ENCODE measurements around the gene PPP1R13B.

The PPP1R13B gene

DNA sequence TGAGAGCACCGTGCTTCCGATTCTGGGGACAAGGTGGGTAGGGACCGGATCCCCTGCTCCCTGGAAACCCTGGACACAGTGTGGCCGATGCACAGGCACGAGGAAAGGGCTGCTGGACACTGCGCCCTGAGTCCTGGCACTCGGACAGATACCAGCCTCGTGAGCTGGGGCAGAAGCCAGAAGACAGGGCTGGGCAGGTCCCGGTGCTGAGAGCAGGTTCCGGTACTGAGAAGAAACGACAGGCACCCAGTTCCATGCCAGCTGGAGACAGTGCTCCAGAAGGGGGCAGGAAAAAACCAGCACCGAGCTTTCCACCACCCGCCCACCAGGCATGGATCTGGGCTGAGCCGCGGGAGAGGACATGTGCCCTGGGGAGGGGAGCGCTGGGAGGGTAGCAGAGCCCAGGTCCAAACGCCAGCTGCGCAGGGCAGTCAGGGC lies 138.6 kb downstream of the PPP1R13B start:
- no peak for DNase-seq

DNA sequence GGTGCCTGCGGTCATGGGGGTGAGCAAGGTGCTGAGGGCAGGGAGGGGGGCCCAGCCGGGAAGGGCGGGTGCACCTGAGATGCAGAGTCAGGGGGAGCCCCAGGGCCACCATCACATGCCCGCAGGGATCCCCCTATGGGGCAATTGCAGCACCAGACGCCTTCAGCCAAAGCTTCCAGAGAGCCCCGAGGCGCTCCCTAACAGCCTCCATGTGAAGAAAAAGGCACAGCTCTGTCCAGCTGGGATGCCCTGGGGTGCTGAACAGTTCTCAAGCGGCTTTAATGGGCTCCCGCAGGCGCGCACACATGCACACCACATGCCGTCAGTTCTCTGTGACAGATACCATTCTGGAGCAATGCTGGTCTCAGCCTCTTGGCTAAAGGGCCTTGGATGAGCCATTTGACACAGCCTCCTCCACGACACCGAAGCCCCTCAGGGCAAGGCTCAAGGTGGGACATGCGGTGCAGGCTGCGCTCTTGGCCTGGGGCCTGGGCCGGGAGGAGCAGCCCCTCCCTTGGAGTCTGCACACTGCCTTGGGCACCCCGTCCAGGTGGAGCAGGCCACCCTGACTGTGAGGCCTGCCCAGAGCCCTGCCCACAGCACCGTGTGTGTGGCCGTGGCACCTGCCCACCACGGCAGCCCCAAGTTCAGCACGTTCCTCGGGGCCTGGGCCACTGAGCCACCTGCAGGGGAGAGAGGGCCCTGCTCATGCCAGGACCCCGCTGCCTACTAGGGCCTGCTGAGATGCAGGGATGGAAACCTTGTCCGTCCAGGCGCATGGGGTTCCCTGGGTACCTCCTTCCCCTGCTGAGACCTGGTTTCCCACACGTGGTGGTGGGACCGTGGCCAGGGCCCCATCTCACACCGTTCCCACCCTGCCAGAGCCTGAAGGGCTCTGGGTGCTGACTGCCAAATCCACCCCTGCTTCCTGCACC lies 139.8 kb downstream of the PPP1R13B start:
- DNase-seq, result no peak

DNA sequence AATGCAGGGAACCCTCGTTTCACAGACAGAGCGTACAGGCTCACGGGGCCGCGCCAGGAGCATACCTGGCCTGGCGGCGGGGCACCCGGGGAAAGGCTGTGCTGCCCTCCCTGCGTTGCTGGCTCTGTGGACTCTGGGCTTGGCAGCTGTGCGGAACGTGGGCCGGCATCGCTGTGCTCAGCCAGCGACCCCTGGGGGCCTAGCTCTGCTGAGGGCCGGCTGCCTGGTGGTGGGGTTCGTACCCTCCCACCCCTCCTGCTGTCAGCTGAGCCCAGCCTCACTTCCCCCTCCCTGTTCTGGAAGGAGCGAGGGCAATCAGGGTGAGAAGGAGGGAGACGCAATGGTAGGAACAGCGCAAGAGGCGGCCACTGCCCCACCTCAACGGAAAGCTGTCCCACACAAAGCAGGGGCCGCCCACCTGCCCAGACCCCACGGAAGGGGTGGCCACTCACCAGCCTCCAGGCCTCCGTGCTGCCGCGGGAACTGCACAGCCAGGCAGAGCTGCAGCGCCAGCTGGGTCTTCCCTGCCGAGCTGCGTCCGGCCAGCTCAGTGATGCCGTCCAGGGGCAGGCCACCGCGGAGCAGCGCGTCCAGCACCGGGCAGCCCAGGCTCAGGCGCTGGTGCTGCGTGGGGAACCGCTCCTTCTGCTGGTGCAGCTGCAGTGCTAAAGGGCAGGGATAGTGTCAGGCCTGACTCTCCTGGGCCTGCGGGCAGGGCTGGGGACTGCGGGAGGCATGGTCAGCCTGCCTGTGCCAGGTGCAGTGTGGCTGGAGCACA lies 140.6 kb downstream of the PPP1R13B start:
- DNase-seq, result no peak

DNA sequence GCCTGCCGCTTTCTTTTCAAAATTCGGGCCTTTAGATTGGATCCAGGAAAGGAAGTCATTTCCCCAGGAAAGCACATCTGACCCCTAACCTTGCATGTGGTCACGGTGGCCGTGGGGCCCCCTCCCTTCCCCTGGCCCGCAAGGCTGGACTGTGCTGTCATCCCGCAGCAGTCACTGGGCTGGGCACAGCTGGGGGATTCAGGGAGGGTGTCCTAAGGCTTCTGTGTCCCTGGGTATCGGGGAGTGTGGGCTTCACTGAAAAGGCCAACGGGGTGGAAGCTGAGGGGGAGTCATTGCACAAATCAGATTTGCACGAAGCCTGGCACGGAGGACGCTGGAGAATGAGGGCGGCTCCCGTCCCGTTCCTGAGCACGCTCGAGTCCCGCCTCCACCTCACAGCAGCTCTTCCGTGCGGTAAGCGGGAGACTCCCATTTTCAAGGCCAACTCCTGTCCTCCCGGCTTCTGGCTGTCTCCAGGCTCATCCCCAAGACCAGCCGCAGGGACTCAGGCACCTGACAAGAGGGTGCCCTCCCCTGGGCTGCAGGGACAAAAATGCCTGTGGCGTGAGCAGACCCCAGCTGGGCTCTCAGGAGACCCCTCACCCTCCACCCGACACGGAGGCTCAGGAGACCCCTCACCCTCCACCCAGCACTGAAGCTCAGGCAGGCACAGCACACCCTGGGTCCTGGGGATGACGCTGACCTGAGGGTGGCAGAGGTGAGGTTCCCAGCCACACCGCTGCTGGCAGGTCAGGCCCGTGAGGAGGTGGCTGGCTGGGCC lies 141.7 kb downstream of the PPP1R13B start:
- no peak for DNase-seq

DNA sequence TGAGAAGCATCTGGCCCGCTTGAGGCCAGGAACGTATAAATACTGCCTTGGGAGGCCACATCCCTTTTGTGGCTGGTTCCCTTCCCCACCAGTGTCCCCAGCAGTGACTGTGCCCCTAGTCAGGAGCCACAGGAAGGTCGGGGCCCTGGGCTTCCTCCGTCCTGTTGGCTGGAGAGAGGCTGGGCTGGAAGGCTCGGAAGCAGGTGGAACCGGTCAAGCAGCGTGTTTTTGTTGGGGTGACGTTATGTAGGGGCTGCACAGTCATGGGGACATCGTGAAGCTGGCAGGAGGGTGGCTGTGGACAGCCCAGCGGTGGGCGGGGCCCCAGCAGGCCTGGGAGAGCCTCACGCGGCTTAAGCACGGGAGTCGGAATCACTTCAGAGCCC lies 142.3 kb downstream of the PPP1R13B start:
- DNase-seq, result no peak

DNA sequence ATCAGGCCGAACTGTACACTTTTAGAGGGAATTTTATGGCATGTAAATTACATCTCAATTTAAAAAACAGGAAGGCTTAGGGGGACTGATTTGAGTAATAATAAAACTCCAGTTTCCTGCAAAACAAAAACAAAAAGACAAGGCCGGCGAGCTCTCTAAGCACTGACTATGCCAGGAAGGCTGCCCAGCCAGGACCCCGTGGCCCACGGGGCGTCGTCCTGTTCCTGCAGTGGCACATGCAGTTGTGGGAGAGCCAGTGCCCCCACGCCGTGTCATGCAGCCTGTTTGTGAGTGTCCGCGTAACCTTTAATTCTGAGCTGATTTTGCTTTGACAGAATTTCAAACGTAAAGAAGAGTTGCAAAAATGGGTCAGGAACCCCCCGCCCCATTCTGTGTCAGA lies 142.7 kb downstream of the PPP1R13B start:
- no peak for DNase-seq

DNA sequence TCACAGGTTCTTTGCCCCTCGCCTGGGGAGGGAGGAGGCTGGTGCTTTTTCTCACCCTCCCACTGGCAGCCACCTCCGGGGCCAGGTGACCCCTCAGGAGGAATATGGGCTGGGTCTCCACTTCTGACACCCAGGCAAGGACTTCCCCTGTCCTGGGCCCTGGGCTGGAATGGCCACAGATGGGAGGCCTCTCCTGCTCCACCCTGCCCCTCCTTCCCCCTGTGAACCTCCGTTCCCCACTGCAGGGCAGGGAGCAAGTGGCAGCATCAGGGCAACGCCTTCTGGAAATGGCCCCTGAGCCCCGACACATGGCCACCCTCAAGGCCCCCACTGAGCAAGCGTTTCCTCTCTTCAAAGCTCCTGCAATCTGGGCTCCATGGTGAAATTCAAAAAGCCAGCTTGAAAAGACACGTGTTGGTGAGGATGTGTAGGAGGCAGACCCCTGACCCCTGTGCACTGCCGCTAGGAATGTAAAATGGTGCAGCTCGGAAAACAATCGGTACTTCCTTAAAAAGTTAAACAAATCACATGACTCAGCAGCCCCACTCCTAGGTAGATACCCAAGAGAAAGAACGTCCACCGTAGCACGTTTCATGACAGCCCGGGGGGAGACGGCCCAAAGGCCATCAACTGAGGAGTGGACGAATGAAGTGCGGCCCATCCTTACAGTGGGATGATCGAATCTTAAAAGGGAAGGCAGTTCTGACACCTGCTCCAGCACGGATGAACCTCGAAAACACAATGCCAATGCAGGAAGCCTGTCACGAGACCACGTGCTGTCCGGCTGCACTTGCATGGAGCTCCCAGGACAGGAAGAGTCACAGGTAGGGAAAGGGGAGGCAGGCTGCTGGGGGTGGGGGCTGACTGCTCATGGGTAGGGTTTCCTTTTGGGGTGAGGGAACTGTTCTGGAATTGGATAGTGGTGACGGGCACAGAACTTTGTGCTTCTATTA lies 143.7 kb downstream of the PPP1R13B start:
- no peak for DNase-seq

DNA sequence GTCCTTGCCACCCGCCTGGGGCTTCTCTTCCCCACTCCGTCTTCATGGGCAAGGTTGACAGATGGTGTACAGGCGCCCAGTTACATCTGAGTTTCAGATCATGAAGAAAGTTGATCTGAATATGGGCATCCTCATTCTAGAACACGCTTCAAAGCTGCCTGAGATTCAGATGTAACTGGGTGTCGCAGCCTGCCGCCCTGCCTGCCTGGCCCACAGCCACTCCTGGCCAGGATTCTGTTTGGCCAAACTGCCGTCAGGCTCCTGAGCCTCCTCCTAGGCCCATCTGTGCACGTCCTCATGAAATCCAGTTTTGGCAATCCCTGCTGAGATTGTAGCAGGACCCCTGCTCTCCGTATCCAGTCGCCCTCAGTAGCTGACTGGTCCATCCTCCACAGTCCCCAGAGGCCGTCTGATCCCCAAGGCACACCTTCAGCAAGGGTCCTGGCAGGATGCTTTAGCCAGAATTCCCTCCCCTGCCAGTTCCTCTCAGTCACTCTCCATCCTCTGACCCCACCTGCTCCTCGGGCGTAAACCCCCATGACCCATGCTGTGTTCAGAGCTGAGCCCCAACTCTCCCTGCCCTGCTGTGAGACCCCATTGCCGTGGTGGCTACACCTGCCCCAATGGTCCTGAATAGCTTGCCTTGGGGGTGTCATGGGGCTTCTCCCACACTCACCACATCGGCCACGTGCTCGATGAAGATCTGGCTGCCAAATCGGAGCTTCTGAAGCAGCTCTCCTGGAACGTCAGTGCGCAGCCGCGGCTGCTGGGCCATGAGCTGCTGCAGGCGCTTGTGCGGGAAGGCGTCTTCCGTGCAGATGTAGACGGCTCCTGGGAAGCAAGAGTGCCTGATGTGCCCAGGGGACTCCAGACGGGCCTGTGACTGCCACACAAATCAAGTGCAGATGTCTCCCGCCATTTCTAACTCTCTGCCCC lies 144.6 kb downstream of the PPP1R13B start:
- no peak for DNase-seq

DNA sequence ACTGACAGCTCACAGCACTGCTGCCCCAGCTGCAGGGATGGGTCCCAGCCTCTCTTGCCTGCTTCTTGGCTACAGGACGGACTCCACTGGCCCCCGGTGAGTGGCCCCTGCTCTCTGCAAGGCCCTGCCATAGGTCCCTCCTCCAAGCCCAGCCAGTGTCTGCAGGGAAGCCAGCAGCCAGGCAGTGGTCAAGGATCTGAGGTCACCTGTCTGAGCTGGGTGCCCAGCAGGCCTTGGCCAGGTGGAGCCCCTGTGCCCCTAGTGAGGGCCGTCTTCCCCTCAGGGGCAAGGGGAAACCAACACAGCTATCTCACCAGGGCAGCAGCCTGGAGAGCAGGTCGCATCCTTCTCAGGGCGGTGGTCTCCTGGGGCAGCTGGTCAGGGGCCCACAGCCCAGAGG lies 145.3 kb downstream of the PPP1R13B start:
- DNase-seq, result no peak

DNA sequence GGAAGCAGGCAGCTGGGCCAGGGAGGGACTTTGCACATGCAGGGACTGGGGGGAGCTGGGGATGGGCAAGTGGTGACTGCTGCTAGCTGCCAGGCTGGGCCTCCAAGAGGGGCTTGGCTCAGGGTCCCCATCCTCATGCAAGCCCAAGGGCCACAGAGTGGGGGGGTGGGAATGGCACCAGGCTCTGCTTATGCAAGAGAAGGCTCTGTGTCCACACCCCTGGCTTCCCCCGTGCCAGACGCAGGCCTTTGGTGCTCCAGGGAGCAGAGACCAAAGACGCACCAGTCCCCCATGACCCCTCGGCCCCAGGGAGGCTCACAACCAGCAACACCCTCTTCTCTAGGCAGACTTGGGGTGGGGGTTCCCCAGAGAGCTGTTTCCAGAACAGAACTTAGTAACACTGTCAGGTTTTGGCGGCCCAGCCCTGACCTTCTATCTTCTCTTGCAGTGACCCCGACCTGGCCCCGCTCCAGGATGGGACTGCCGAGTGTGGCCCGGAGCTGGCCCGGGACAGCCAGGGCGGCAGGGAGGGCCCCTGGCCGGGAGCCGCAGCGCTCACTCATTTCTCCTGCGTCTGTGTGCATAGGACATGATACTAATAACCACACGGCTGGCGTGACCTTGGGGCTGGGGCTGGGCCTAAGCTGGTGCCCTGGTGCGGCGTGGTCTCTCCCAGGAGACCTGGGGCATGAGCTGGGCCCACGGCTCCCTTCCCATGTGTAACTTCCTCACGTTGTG lies 146.5 kb downstream of the PPP1R13B start:
- DNase-seq, result no peak

DNA sequence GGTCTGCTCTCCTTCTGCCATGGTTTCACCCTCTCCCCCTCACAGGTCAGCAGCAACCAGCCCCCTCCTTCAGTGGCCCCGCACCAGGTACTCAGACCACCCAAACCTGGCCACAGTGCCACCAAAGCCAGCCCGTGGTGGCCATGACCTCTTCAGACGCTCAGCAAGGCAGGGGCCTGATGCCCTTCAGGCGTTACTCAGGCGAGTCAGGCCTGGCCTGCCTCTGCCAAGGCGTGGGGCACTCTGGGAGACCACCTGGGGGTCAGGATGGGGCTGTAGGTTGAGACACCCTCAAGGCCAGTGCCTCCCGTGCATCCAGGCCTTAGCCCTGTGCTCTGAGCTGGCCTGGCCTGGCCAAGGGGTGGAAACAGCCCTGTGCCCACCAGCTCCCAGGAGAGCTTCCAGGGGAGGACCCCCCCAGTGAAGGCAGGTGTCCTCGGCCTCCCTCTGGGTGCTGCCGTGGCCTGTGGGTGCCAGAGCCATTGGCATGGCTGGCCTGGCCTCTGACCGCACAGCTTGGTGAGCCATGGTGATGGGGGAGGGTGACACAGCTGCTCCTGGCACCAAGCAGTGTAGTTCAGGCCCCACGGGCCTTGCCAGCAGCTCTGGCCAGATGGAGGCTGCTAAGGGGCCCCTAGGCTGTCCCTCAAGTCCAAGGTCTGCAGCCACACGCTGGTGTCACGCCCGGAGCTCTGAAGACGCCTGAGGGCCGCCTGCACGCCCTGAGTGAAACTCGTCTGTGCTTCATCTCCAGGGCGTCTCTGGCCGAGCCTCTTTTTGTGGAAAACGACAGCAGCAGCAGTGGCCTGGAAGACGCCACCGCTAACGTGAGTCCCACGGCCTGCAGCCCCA lies 147.2 kb downstream of the PPP1R13B start:
- DNase-seq, result no peak

DNA sequence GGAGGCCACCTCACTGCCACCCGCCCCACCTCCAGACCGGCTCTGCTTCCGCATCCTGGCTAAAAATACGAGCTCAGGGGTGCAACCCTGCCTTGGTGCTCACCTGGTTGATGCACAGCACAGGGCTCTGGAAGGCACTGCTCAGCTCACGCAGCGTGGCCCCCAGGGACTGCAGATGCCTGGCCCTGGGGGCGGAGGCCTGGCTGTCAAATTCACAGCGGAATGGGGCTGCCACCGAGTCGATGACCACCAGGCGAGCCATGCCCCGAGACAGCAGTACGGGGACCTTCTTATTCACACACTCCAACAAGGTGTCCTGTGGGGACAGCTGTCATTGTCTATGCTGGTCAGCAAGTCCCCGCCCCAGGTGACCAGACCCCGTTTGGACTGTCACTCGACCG lies 148.1 kb downstream of the PPP1R13B start:
- DNase-seq, result no peak

DNA sequence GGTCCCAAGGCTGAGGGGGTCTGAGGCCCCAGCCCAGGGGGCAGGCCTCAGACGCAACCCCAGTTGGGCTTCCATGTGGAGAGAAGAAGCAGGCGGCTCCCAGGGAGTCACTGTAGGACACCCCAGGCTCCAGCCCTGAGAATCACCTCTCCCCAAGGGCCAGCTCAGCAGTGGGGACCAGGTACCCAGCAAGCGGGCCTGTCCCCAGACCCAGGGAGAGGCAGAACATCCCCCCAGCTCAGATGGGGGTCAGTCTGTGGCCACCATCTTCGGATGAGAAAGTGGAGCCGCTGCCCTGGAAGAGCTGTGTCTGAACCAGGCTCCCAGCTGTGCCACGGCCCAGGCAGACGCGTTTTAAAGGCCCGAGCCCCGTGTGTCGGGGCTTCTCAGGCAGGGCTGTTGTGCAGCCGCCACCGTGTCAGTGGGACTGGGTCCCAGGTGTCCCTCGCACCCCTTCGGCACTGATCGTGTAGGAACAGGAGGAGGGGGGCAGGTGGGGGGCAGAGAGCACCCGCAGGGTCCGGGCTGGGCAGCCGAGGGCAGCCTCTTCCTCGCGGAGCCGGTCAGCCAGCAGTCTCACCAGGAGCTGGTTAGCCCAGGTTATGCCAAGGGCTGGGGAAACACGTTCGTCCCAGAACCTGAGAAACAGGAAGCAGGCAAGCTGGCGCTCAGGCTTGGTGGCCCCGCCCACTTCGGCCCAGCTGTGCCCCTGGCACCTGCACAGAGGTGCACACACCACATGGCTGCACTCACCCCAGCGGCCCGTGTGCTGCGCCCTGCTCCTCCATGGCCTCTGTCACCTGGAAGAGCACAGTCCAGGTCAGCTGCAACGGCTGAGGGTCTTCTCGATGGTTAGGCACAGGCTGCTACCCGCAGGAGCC lies 148.8 kb downstream of the PPP1R13B start:
- DNase-seq, result peak; percentile 11

DNA sequence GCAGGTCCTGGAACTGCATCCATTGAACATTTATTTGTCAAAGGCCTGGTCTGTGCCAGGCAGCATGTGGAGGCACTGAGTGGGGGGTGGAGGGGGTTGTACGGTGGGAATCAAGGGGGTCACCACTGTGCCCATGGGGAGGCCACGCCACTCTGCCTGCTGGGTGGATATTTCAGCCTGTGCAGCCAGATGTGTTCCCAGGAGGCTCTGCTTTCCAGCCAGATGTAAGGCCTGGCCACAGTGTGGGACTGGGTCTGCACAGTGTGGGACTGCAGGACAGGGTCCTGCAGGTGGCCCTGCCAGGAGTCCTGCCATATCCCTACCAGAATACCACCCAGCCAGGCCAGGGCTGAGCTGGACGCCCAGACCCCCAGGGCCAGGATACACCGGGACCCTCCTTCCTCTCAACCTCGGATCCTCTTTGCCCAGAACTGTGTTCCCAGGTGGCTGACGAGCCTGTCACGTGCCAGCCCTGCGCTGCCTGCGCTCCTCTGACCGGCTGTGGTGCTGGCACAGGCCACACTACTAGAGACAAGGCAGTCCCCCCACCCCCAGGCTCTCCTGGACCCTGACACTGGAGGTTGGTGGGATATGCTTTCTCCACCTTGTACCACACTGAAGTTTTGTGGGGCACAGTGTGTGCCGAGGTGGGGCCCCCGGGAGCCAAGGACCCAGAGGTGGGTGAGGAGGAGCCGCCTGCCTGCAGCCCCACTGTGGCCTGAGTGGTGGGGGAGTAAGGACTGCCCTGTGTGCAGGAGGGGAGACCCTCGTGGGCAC lies 149.6 kb downstream of the PPP1R13B start:
- DNase-seq, result no peak

DNA sequence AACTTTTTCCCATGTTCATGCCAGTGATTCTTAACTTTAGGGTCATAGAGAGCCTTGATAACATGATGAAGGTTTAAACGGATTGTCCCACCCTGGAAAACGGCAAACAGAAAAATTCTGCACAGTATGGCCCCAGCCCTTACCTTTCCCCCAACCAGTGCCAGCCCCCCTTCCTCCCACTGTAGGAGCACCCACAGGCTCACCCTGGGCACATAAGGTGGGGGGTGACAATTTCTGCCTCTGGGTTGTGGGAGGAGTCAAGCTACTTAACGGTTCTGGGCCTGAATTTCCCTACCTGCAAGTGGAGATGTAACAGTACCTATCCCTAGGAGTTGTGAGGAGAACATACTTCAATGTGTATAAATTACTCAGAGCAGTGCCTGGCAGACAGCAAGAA lies 150.2 kb downstream of the PPP1R13B start:
- no peak for DNase-seq

DNA sequence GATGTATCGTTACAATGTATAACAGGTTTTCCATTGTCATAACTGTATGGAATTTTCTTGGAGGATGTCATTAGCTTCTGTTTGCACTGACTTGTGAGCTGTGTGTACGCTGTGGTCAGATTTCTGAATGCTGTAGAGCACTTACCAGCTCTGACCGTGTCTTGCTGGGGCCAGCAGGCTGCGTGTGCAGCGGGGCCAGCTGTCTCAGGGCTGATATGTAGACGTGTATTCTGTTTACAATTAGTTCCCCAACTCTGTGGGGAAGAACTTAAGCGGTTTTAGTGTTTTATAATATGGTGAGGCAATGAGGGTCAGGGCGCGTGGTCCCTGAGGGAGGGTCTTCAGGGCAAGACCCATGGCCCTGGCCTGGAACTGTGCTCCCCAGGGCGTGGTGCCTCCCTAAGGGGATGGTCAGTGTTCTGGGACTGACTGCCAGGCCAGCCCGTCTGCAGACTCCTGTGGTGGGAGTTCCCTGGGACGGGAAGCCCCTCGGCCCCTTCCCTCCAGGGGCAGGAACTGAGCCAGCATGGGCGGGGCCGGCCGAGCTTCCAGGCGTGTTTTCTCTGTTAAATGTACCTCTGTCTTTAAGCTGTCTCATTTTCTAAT lies 150.8 kb downstream of the PPP1R13B start:
- no peak for DNase-seq

DNA sequence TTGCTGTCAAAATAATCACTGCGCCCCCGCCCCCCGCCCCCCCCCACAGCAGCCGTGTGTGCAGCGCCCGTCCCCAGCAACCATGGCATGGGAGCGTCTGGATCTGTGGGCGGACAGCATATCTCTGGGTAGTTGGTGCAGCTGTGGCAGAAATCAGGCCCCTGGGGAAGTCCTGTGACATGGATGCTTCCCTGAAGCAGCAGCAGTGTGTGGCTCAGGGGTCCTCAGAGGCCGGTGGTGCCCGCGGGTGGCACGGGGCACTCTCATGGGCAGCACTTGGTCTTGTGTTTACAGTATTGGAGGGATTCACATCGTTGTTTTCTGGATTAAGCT lies 151.3 kb downstream of the PPP1R13B start:
- no peak for DNase-seq

Data from NCI-H345 (cell line).